Spinal cord (tissue), 10 donors: ENCODE results near the gene C5AR2. TPM values are rescaled to one million over a fixed set of nuclear protein-coding genes. Genes with fewer than 3 reads are reported as not detected.

Experiments used
- DNase-seq, 6 donors: peaks; one replicate each; pipeline versions ENCODE4 v3.0.0 to v3.0.0-alpha.2; 2013 to 2015; ENCODE audit warnings: low spot score in 6 of 6, low read depth in 4 of 6
- H3K27ac ChIP-seq: one replicate; pipeline ENCODE4 v1.5.1; 2013; ENCODE audit warnings: low read depth, low read length, control low read depth
- H3K27me3 ChIP-seq: one replicate; pipeline ENCODE4 v1.6.1; 2013; ENCODE audit warnings: low read length; ENCODE audit not compliant: control insufficient read depth, insufficient read depth
- H3K36me3 ChIP-seq: one replicate; pipeline ENCODE4 v1.6.1; 2013; ENCODE audit warnings: low read length; ENCODE audit not compliant: control insufficient read depth, insufficient read depth
- H3K4me1 ChIP-seq: one replicate; pipeline ENCODE4 v1.6.1; 2013; ENCODE audit warnings: low read length; ENCODE audit not compliant: control insufficient read depth, insufficient read depth
- H3K4me3 ChIP-seq: one replicate; pipeline ENCODE4 v1.5.1; 2013; ENCODE audit warnings: low read depth, low read length, control low read depth
- H3K9me3 ChIP-seq: one replicate; pipeline ENCODE4 v1.6.1; 2013; ENCODE audit warnings: low read length; ENCODE audit not compliant: control insufficient read depth, insufficient read depth
- WGBS: methylation state at CpG from one replicate; pipeline ENCODE4 v1.1.5; 2013; ENCODE audit warnings: missing lambda C conversion rate; ENCODE audit not compliant: insufficient coverage; 5-methylcytosine and 5-hydroxymethylcytosine counted together
- polyA plus RNA-seq, 2 donors: library from polyadenylated mRNA; unstranded; fragments of 120-200 nt; gene quantifications; one replicate each; pipeline ENCODE4 v1.2.1, GENCODE V29; 2013; ENCODE audit not compliant: insufficient read length in 2 of 2
- total RNA-seq, 2 donors: library from RNA; depleted of rRNA in 1 of 2; stranded (reverse); fragments of 120-200 nt in 1 of 2; fragments of >200 nt in 1 of 2; gene quantifications; one replicate each; pipeline versions ENCODE4 v1.2.3 to v1.2.4, GENCODE V29; 2013 to 2014
- donor health status: healthy.

The C5AR2 gene
- total and polyA plus RNA-seq, 4 donors = 0.49 to 1.8 (median 0.75) TPM

- WGBS = 99% methylated on average over 20 of the region's 22 CpGs
- H3K4me1 ChIP-seq = peaks cover 6% of the 10 kb centered on the region
- no peaks in the 10 kb centered on the region for H3K27me3 ChIP-seq
- no peak overlapping the region for H3K4me3 ChIP-seq
- no peaks in the 10 kb centered on the region for H3K9me3 ChIP-seq
- no peak for DNase-seq
- H3K36me3 ChIP-seq = peaks cover 89% of the 10 kb centered on the region
- H3K27ac ChIP-seq = no peak overlapping the region
Measured at GRCh38 chr19:47372603-47373002, 40.6 kb downstream of the C5AR2 start.

DNA sequence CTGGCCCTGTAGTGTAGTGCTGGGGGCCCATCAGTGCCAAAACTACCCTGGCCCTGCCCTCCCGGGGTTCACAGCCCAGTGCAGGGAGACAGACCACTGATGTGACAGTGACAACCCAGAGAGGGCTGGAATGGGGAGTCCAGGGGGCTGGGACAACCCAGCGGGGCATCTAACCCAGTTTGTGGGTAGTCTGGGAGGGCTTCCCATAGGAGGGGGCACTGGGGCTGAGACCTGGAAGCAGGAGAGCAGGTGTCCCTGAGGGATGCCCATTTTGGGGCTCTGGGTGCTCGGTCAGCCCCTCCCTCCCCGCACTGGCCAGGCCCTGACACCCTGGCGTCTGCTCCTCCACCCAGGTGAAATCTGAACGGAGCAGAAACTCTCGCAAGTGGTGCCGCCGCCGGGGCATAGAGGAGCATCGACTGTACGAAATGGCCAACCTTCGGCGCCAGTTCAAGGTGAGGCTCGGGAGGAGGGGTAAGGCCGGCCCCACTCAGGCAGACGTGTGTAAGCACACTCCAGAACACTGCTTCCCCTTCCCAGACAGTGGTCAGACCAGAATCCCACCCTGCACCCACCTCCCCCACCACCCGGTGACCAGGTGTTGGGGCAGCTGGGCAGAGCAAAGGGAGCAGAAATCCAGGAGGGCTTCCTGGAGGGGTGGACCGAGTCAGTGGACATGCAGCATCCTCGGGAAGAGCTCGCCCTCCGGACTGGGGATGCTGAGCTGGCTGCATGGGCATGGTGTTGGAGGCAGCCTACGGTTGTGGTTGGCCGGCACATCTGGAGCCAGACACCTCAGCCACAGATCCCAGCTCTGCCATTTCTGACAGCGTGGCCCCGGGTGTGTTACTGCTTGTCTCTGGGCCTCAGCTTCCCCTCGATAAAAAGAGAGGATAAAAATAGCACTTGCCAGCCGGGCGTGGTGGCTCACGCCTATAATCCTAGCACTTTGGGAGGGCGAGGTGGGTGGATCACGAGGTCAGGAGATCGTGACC, 41.6 kb downstream of the C5AR2 start:
- Histone ChIP-seq H3K27ac (no peak overlapping the region), H3K4me1 (peaks cover 6% of the 10 kb centered on the region), H3K36me3 (peaks cover 98% of the 10 kb centered on the region), H3K4me3 (no peak overlapping the region), H3K27me3 (no peaks in the 10 kb centered on the region), H3K9me3 (no peaks in the 10 kb centered on the region)
- WGBS = 92% methylated on average over 32 of the region's 33 CpGs
- DNase-seq = no peak

- peaks cover 95% of the 10 kb centered on the region for H3K36me3 ChIP-seq
- 93% methylated on average over 26 of the region's 30 CpGs for WGBS
- H3K27me3 ChIP-seq = no peaks in the 10 kb centered on the region
- DNase-seq = no peak
- no peak overlapping the region for H3K4me3 ChIP-seq
- no peak overlapping the region for H3K27ac ChIP-seq
- peaks cover 12% of the 10 kb centered on the region for H3K4me1 ChIP-seq
- no peaks in the 10 kb centered on the region for H3K9me3 ChIP-seq
Measured at GRCh38 chr19:47374876-47375693, 43.1 kb downstream of the C5AR2 start.

- Histone ChIP-seq H3K9me3 (no peaks in the 10 kb centered on the region), H3K4me1 (peaks cover 12% of the 10 kb centered on the region), H3K27ac (no peak overlapping the region), H3K27me3 (no peaks in the 10 kb centered on the region), H3K4me3 (no peak overlapping the region), H3K36me3 (peaks cover 98% of the 10 kb centered on the region)
- DNase-seq = no peak
- 93% methylated on average over 28 of the region's 30 CpGs for WGBS
Measured at GRCh38 chr19:47375694-47376588, 44.0 kb downstream of the C5AR2 start.

DNA sequence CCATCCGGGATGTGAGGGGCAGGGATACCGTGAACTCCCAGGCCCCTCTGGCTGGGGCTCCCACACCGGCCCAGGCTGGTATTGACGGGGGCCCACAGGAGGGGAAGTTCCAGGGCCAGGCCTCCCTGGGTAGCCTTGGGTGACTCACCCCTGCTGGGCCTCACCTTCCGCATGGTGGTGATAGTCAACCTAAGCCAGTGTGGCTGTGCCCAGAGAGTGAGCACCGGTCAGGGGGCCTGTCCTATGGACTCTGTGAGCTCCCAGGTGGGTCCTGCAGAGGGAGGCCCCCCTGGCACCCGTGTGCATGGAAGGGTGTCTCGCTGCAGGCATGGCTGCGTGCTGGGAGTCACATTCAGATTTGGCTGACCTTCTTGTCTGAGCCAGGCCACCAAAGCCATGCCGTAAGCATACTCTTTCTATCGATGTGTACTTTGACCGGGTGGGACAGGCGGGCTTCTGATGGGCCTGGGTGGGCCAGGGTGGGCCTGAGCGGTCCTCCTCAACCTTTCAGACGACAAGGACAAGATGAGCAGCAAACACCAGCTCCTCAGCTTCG, 44.7 kb downstream of the C5AR2 start:
- H3K9me3 ChIP-seq = no peaks in the 10 kb centered on the region
- H3K27ac ChIP-seq = no peak overlapping the region
- peaks cover 12% of the 10 kb centered on the region for H3K4me1 ChIP-seq
- WGBS = 95% methylated on average over 15 of the region's 16 CpGs
- H3K36me3 ChIP-seq = peaks cover 98% of the 10 kb centered on the region
- DNase-seq = no peak
- no peak overlapping the region for H3K4me3 ChIP-seq
- no peaks in the 10 kb centered on the region for H3K27me3 ChIP-seq

DNA sequence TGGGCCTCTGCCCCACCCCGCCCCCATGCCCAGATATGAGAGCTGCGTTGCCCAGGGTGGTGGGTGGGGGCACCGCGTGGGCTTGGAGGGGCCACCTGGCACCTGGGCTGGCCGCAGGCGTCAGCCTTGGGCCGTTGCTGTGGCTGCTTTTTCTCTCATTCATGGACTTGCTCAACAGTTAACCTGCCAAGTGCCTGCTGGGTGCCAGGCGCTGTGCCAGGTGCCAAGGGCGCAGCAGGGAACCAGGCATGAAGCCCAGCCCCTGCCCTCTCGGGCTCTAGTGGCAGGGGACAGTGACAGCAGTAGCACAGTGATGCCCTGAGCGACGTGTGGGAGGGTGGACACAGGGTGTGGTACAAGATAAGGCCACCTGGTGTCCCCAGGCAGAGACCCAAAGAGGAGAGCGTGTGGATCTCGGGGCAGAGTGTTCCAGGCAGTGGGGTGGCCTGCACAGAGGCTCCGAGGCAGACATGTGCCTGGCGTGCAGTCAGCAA, 45.3 kb downstream of the C5AR2 start:
- no peaks in the 10 kb centered on the region for H3K27me3 ChIP-seq
- H3K36me3 ChIP-seq = peaks cover 98% of the 10 kb centered on the region
- no peak overlapping the region for H3K4me3 ChIP-seq

DNA sequence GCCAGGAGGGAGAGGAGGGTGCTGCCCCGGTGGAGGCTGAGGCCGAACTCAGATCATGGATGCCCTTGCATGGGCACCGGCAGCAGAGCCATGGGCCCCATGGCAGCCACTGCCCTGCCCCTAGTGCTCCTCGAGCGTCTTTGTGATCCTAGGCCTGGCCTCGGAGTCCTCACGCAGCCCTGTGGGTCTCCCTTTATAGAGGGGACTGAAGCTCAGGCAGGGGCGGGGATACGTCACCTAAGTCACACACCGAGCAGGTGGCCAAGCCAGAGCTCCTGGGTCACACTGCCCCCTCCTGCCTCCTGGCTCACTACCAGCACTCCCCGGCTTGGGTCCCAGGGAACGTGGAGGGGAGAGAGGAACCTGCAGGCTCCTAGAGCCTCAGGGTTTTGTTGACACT, 45.8 kb downstream of the C5AR2 start:
- no peak overlapping the region for H3K27ac ChIP-seq

More for the DNA sequence above, 45.3 kb downstream of the C5AR2 start:
- H3K9me3 ChIP-seq = no peaks in the 10 kb centered on the region
- 68% methylated on average over 16 of the region's 16 CpGs for WGBS
- H3K27ac ChIP-seq = no peak overlapping the region
- H3K4me1 ChIP-seq = peaks cover 12% of the 10 kb centered on the region
- peak in 1 of 6 donors; percentile 41 for DNase-seq

DNA sequence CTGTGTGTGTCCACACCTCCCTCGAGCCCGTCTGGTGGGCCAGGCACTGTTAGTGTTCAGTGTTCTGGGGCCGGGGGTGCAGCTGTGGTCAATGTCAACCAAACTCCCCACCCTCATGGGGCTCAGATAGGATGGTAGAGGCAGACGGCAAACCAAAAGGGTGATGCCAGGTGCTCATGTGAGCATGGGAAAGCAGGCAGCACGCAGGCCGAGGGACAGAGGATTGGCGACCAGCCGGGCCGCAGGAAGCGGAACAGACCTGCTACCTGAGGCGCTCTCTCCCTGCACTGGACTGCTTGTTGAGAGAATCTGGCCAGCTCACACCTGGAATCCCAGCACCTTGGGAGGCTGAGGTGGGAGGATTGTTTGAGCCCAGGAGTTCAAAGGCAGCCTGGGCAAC, 46.3 kb downstream of the C5AR2 start:
- H3K4me1 ChIP-seq = peaks cover 12% of the 10 kb centered on the region
- H3K4me3 ChIP-seq = no peak overlapping the region
- H3K9me3 ChIP-seq = no peaks in the 10 kb centered on the region
- WGBS = 98% methylated on average over 7 of the region's 11 CpGs
- peaks cover 92% of the 10 kb centered on the region for H3K36me3 ChIP-seq
- no peak for DNase-seq
- no peaks in the 10 kb centered on the region for H3K27me3 ChIP-seq
- no peak overlapping the region for H3K27ac ChIP-seq

More for the DNA sequence above, 45.8 kb downstream of the C5AR2 start:
- no peak for DNase-seq
- Histone ChIP-seq H3K9me3 (no peaks in the 10 kb centered on the region), H3K4me3 (no peak overlapping the region), H3K27me3 (no peaks in the 10 kb centered on the region), H3K36me3 (peaks cover 96% of the 10 kb centered on the region), H3K4me1 (peaks cover 12% of the 10 kb centered on the region)
- WGBS = 80% methylated on average over 12 of the region's 12 CpGs
